HCT116 (cell line): ENCODE results near the gene SLCO1A2.

Experiments used
- EZH2 ChIP-seq: fragments of 200-600 bp; sonication (generic); IDR thresholded peaks from 2 replicates; pipeline ENCODE4 v1.6.1; 2017; ENCODE audit warnings: antibody characterized with exemption, mixed run types
- POLR2AphosphoS5 ChIP-seq: IDR thresholded peaks from 2 replicates; pipeline ENCODE4 v1.6.1; 2011; ENCODE audit warnings: mild to moderate bottlenecking, low read depth, low read length, moderate library complexity
- TF ChIP-seq, protein P1 (sequence below): IDR thresholded peaks from 2 replicates; pipeline ENCODE4 v1.6.1; 2011; ENCODE audit warnings: mild to moderate bottlenecking, low read length, moderate library complexity; ENCODE audit not compliant: insufficient replicate concordance; ENCODE audit errors: extremely low read depth
- TF ChIP-seq, protein P2 (sequence below), 3 experiments: fragments of 200-600 bp in 1 of 3; sonication (generic) in 1 of 3; IDR thresholded peaks in 2 of 3; conservative IDR thresholded peaks in 1 of 3; 2 replicates each; pipeline ENCODE4 v1.5.1; 2012 to 2017; ENCODE audit warnings: low read depth in 2 of 3, low read length in 2 of 3, antibody characterized with exemption in 1 of 3, borderline replicate concordance in 1 of 3, control low read depth in 1 of 3, mild to moderate bottlenecking in 1 of 3, mixed read lengths in 1 of 3, mixed run types in 1 of 3, moderate library complexity in 1 of 3; ENCODE audit not compliant: insufficient read depth in 1 of 3

DNA sequence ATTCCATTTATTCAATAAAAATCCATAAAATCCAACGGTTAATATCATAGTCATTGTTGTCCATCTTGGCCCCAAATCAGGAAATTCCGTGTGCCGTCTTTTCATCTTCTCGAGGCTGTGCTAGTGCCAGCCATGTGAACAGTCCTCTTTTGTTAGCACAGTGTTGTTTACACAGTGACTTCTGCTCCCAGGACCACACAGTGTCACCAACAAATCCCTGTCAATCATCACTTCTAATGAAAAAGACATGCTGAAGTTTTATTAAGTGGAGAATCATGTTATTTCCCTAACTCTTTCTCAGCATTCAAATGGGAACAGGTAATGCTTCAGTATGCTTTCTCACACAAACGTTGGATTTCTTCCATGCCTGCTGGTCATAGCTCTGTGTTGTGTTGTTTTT lies 1.9 kb upstream of the SLCO1A2 start:
- no peak for TF ChIP-seq EZH2
- TF ChIP-seq POLR2AphosphoS5 = no peak
- TF ChIP-seq, protein P1, sequence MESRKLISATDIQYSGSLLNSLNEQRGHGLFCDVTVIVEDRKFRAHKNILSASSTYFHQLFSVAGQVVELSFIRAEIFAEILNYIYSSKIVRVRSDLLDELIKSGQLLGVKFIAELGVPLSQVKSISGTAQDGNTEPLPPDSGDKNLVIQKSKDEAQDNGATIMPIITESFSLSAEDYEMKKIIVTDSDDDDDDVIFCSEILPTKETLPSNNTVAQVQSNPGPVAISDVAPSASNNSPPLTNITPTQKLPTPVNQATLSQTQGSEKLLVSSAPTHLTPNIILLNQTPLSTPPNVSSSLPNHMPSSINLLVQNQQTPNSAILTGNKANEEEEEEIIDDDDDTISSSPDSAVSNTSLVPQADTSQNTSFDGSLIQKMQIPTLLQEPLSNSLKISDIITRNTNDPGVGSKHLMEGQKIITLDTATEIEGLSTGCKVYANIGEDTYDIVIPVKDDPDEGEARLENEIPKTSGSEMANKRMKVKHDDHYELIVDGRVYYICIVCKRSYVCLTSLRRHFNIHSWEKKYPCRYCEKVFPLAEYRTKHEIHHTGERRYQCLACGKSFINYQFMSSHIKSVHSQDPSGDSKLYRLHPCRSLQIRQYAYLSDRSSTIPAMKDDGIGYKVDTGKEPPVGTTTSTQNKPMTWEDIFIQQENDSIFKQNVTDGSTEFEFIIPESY = no peak
- TF ChIP-seq, protein P2, sequence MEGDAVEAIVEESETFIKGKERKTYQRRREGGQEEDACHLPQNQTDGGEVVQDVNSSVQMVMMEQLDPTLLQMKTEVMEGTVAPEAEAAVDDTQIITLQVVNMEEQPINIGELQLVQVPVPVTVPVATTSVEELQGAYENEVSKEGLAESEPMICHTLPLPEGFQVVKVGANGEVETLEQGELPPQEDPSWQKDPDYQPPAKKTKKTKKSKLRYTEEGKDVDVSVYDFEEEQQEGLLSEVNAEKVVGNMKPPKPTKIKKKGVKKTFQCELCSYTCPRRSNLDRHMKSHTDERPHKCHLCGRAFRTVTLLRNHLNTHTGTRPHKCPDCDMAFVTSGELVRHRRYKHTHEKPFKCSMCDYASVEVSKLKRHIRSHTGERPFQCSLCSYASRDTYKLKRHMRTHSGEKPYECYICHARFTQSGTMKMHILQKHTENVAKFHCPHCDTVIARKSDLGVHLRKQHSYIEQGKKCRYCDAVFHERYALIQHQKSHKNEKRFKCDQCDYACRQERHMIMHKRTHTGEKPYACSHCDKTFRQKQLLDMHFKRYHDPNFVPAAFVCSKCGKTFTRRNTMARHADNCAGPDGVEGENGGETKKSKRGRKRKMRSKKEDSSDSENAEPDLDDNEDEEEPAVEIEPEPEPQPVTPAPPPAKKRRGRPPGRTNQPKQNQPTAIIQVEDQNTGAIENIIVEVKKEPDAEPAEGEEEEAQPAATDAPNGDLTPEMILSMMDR (IDR thresholded peaks at IDR 0.05 in 2 of 3, conservative IDR thresholded peaks at IDR 0.05 in 1 of 3; ENCODE audit: borderline replicate concordance in 1 of 3, insufficient read depth in 1 of 3, low read depth in 2 of 3, low read length in 2 of 3) = no peak
